ENCODE data around the gene MLX. TPM values are rescaled to one million over a fixed set of nuclear protein-coding genes. Genes with fewer than 3 reads are reported as not detected.

The MLX gene
- total RNA-seq, 1 experiment from 2014 or later = 45.3 TPM

- Mint-ChIP-seq H3K27ac (peak overlapping the region in 2 of 3 experiments; percentile 61 to 77; a peak in 2 of 7 replicates), H3K36me3 (ENCODE audit: insufficient read depth in 1 of 3, low read depth in 3 of 3) (no peaks in the 10 kb centered on the region), H3K9me3 (no peaks in the 10 kb centered on the region), H3K4me3 (peak overlapping the region; percentile 85 to 92), H3K27me3 (ENCODE audit: low read depth) (peaks cover 9% of the 10 kb centered on the region; the same call in 1 of the 2 replicates), H3K4me1 (peaks cover 14 to 34% of the 10 kb centered on the region in 2 experiments)
- Histone ChIP-seq H3K4me2 (ENCODE audit: insufficient read depth, insufficient read length, low read length) (no peak overlapping the region), H3K23ac (ENCODE audit: insufficient read length, low read depth, low read length) (no peak overlapping the region), H2BK15ac (ENCODE audit: low read depth, low read length) (no peak overlapping the region), H2AK5ac (ENCODE audit: insufficient read length, low read length) (no peak overlapping the region), H3K4ac (ENCODE audit: low read depth, low read length) (no peak overlapping the region), H3K9ac (ENCODE audit: extremely low read depth, insufficient read length, low read length) (no peak overlapping the region), H3K79me1 (ENCODE audit: insufficient read depth, low read depth, low read length, poor library complexity, severe bottlenecking) (no peaks in the 10 kb centered on the region), H2BK12ac (ENCODE audit: insufficient read length, low read depth, low read length) (no peak overlapping the region), H3K27ac (ENCODE audit: insufficient read length, low read depth, low read length) (no peak overlapping the region), H3K56ac (ENCODE audit: insufficient read length, low read depth, low read length) (no peak overlapping the region), H3K79me2 (ENCODE audit: insufficient read depth, low read length) (no peaks in the 10 kb centered on the region), H3K18ac (ENCODE audit: insufficient read length, low read depth, low read length) (no peak overlapping the region), H2BK5ac (ENCODE audit: insufficient read length, low read length) (no peak overlapping the region), H2BK20ac (ENCODE audit: low read depth, low read length, poor library complexity, severe bottlenecking) (no peak overlapping the region), H4K8ac (replicated peaks; ENCODE audit: insufficient read length, low read depth, low read length) (no peak overlapping the region), H3K4me1 (ENCODE audit: insufficient read depth, low read length) (no peaks in the 10 kb centered on the region), H4K91ac (ENCODE audit: insufficient read length, low read depth, low read length) (no peak overlapping the region), H3K9me3 (ENCODE audit: control insufficient read depth, low read depth, low read length) (no peaks in the 10 kb centered on the region), H2BK120ac (ENCODE audit: low read depth, low read length, poor library complexity, severe bottlenecking) (no peak overlapping the region), H3K23me2 (ENCODE audit: insufficient read length, low read depth, low read length, poor library complexity, severe bottlenecking) (peaks cover 16% of the 10 kb centered on the region), H3T11ph (ENCODE audit: low read length) (no peak overlapping the region), H4K5ac (ENCODE audit: insufficient read length, low read depth, low read length) (no peak overlapping the region), H3K27me3 (ENCODE audit: insufficient read depth, low read length) (no peaks in the 10 kb centered on the region), H4K20me1 (ENCODE audit: control insufficient read depth, insufficient read depth, insufficient read length) (no peaks in the 10 kb centered on the region), H2AFZ (ENCODE audit: low read length) (no peak overlapping the region), H3K14ac (ENCODE audit: insufficient read depth, low read length) (no peak overlapping the region)
- no CpG with 5 or more reads among the region's 45 CpGs for WGBS (ENCODE audit: extremely low coverage, insufficient read length, low lambda C conversion rate)
- TF ChIP-seq, protein P1, sequence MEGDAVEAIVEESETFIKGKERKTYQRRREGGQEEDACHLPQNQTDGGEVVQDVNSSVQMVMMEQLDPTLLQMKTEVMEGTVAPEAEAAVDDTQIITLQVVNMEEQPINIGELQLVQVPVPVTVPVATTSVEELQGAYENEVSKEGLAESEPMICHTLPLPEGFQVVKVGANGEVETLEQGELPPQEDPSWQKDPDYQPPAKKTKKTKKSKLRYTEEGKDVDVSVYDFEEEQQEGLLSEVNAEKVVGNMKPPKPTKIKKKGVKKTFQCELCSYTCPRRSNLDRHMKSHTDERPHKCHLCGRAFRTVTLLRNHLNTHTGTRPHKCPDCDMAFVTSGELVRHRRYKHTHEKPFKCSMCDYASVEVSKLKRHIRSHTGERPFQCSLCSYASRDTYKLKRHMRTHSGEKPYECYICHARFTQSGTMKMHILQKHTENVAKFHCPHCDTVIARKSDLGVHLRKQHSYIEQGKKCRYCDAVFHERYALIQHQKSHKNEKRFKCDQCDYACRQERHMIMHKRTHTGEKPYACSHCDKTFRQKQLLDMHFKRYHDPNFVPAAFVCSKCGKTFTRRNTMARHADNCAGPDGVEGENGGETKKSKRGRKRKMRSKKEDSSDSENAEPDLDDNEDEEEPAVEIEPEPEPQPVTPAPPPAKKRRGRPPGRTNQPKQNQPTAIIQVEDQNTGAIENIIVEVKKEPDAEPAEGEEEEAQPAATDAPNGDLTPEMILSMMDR (conservative IDR thresholded peaks at IDR 0.05) = no peak
- DNase-seq = peak; percentile 86
Observed at GRCh38 chr17:42553161-42553818, 13.6 kb upstream of the MLX start.
